HepG2 (cell line): ENCODE measurements around the gene ZNF548. TPM values are rescaled to one million over a fixed set of nuclear protein-coding genes. Genes with fewer than 3 reads are reported as not detected.

ENCODE experiments used
- ATAC-seq: fragments of 200-7000 bp; cut with Tn5 transposase; 3 replicates; pipeline ENCODE4 v1.9.1; 2020; ENCODE audit warnings: mild to moderate bottlenecking, moderate library complexity
- BruUV-seq: library from RNA; stranded (reverse); fragments of 400-500 nt; replicated peaks from 2 replicates; lab custom pipeline; 2021; lab: Mats Ljungman, UMichigan
- CTCF ChIA-PET: fragments of 300-600 bp; formaldehyde crosslinking; extraction: SDS; loops from one replicate; lab custom pipeline; 2021; ENCODE audit warnings: low total read pairs, inconsistent platforms, low intra/inter-chr PET ratio; lab: Yijun Ruan, JAX
- POLR2A ChIA-PET: fragments of 350-600 bp; sonication (Branson Sonifier 250); formaldehyde crosslinking; loops from one replicate; lab custom pipeline; 2020; ENCODE audit warnings: antibody characterized with exemption, inconsistent platforms; lab: Yijun Ruan, JAX
- DNase-seq: peaks from one replicate; pipeline ENCODE4 v3.0.0-alpha.2; 2015; ENCODE audit warnings: low spot score
- FAIRE-seq: peaks from 3 replicates; lab custom pipeline; 2011; peaks lifted over from hg19 to GRCh38; lab: Jason Lieb, UNC
- H2AFZ ChIP-seq: one replicate; pipeline ENCODE4 v1.6.1; 2011; ENCODE audit warnings: low read length, inconsistent platforms
- H3K27ac ChIP-seq: fragments of 300-600 bp; 3 replicates; pipeline ENCODE4 v1.8.0; 2011; ENCODE audit warnings: mixed run types, mild to moderate bottlenecking, mixed read lengths, low read length, inconsistent platforms; ENCODE audit not compliant: insufficient read depth; ENCODE audit errors: extremely low read length
- H3K27me3 ChIP-seq, 2 experiments: fragments of 200-600 bp in 1 of 2; 2 replicates in 1 of 2; 3 replicates in 1 of 2; pipeline versions ENCODE4 v1.6.0 to v1.8.0; 2011; ENCODE audit warnings: low read length in 2 of 2, mild to moderate bottlenecking in 2 of 2, moderate library complexity in 2 of 2, inconsistent platforms in 1 of 2; ENCODE audit not compliant: insufficient read depth in 2 of 2, control insufficient read depth in 1 of 2
- H3K36me3 ChIP-seq, 2 experiments: fragments of 200-600 bp in 1 of 2; replicated peaks in 1 of 2; 2 replicates in 1 of 2; 3 replicates in 1 of 2; pipeline versions ENCODE4 v1.5.1 to v1.8.0; 2011; ENCODE audit warnings: low read length in 2 of 2, inconsistent platforms in 1 of 2; ENCODE audit not compliant: insufficient read depth in 2 of 2, control insufficient read depth in 1 of 2
- H3K4me1 ChIP-seq: 2 replicates; pipeline ENCODE4 v1.5.1; 2012; ENCODE audit warnings: low read length, inconsistent platforms; ENCODE audit not compliant: insufficient read depth
- H3K4me2 ChIP-seq: 2 replicates; pipeline ENCODE4 v1.6.0; 2011; ENCODE audit warnings: low read depth, low read length, inconsistent platforms
- H3K4me3 ChIP-seq, 3 experiments: fragments of 200-600 bp in 1 of 3; sonication (generic), shearing (Covaris generic) in 1 of 3; replicated peaks in 1 of 3; 2 replicates each; pipeline ENCODE4 v1.5.1; 2011 to 2016; ENCODE audit warnings: low read length in 3 of 3, inconsistent platforms in 2 of 3, low read depth in 2 of 3, mild to moderate bottlenecking in 2 of 3, control low read depth in 1 of 3, mixed read lengths in 1 of 3; ENCODE audit not compliant: insufficient read depth in 1 of 3
- H3K79me2 ChIP-seq: one replicate; pipeline ENCODE4 v1.6.1; 2011; ENCODE audit warnings: low read length, inconsistent platforms; ENCODE audit not compliant: insufficient read depth
- H3K9ac ChIP-seq: 2 replicates; pipeline ENCODE4 v1.6.0; 2011; ENCODE audit warnings: mild to moderate bottlenecking, low read depth, low read length, inconsistent platforms; ENCODE audit not compliant: insufficient read depth
- H3K9me3 ChIP-seq: 2 replicates; pipeline ENCODE4 v1.5.1; 2012; ENCODE audit warnings: mild to moderate bottlenecking, low read length
- H4K20me1 ChIP-seq: 2 replicates; pipeline ENCODE4 v1.6.0; 2011; ENCODE audit warnings: inconsistent platforms, mild to moderate bottlenecking, low read length, moderate library complexity; ENCODE audit not compliant: insufficient read depth
- CHD4 ChIP-seq: fragments of 200-600 bp; sonication (generic); IDR thresholded peaks from 2 replicates; pipeline ENCODE4 v1.7.0; 2017; ENCODE audit warnings: mild to moderate bottlenecking, low read length, borderline replicate concordance
- DRAP1 ChIP-seq: IDR thresholded peaks from 2 replicates; pipeline ENCODE4 v1.6.1; 2016; ENCODE audit warnings: missing genetic modification reagents, missing compliant biosample characterization
- HMGXB4 ChIP-seq, 2 experiments: sonication (generic) in 1 of 2; formaldehyde crosslinking in 1 of 2; IDR thresholded peaks; 2 replicates each; pipeline versions ENCODE4 v1.4.0 to v1.6.1; 2018 to 2020; ENCODE audit warnings: missing genetic modification reagents in 2 of 2, borderline replicate concordance in 1 of 2, low read depth in 1 of 2, mild to moderate bottlenecking in 1 of 2, missing biosample characterization in 1 of 2
- HNRNPLL ChIP-seq: fragments of 200-400 bp; formaldehyde crosslinking; IDR thresholded peaks from 2 replicates; pipeline ENCODE4 v1.6.1; 2017; ENCODE audit warnings: mild to moderate bottlenecking, low read depth, low read length; ENCODE audit not compliant: poor library complexity, severe bottlenecking
- NR3C1 ChIP-seq: sonication (generic); formaldehyde crosslinking; IDR thresholded peaks from 2 replicates; pipeline ENCODE4 v1.4.0; 2020; ENCODE audit warnings: missing genetic modification reagents
- RAD21 ChIP-seq: fragments of 450-650 bp; formaldehyde crosslinking; IDR thresholded peaks from 2 replicates; pipeline ENCODE4 v1.5.0; 2020; ENCODE audit warnings: mild to moderate bottlenecking
- RBM39 ChIP-seq: fragments of 200-400 bp; formaldehyde crosslinking; IDR thresholded peaks from one replicate; pipeline ENCODE4 v1.6.1; 2018; ENCODE audit warnings: antibody characterized with exemption, mild to moderate bottlenecking, low read depth, low read length; ENCODE audit not compliant: poor library complexity, severe bottlenecking
- SNAI1 ChIP-seq: sonication (generic); formaldehyde crosslinking; IDR thresholded peaks from 2 replicates; pipeline ENCODE4 v1.5.0; 2020; ENCODE audit warnings: mild to moderate bottlenecking, missing genetic modification reagents, borderline replicate concordance
- ZBTB20 ChIP-seq: sonication (generic); formaldehyde crosslinking; IDR thresholded peaks from 2 replicates; pipeline ENCODE4 v1.8.1; 2023; ENCODE audit warnings: missing genetic modification reagents, low read depth, mild to moderate bottlenecking, borderline replicate concordance
- ZNF333 ChIP-seq: sonication (generic); formaldehyde crosslinking; IDR thresholded peaks from 2 replicates; pipeline ENCODE4 v1.4.0; 2020; ENCODE audit warnings: mild to moderate bottlenecking, missing genetic modification reagents, borderline replicate concordance
- ZNF432 ChIP-seq: sonication (generic); formaldehyde crosslinking; IDR thresholded peaks from 2 replicates; pipeline ENCODE4 v1.5.0; 2020; ENCODE audit warnings: missing genetic modification reagents, mild to moderate bottlenecking, borderline replicate concordance
- ZNF546 ChIP-seq: sonication (generic); formaldehyde crosslinking; conservative IDR thresholded peaks from 2 replicates; pipeline ENCODE4 v1.8.1; 2023; ENCODE audit warnings: mild to moderate bottlenecking, missing genetic modification reagents
- ZNF549 ChIP-seq: sonication (generic); formaldehyde crosslinking; IDR thresholded peaks from 2 replicates; pipeline ENCODE4 v1.5.0; 2020; ENCODE audit warnings: missing genetic modification reagents
- ZNF556 ChIP-seq: sonication (generic); formaldehyde crosslinking; IDR thresholded peaks from 2 replicates; pipeline ENCODE4 v1.4.0; 2020; ENCODE audit warnings: mild to moderate bottlenecking, missing genetic modification reagents, borderline replicate concordance
- ZNF580 ChIP-seq: IDR thresholded peaks from 2 replicates; pipeline ENCODE4 v1.6.1; 2016; ENCODE audit warnings: low read depth, borderline replicate concordance
- ZNF780A ChIP-seq: sonication (generic); formaldehyde crosslinking; IDR thresholded peaks from 2 replicates; pipeline ENCODE4 v1.8.0; 2022; ENCODE audit warnings: mild to moderate bottlenecking, missing genetic modification reagents, moderate library complexity
- WGBS: methylation state at CpG from one replicate; pipeline ENCODE4 v1.1.6; 2017; ENCODE audit warnings: low lambda C conversion rate; 5-methylcytosine and 5-hydroxymethylcytosine counted together
- in situ Hi-C: cut with HindIII; loops from 2 replicates; pipeline ENCODE4 v1.10.0; 2017; ENCODE audit warnings: low pct_unique_long_range_greater_than_20kb; ENCODE audit not compliant: extremely low pct_ligation_motif_present
- intact Hi-C: fragments of 100-400 bp; cut with micrococcal nuclease; formaldehyde crosslinking; loops from one replicate; pipeline ENCODE4 v1.10.0; 2022; ENCODE audit not compliant: unreplicated experiment
- polyA plus RNA-seq, 8 experiments: library from polyadenylated mRNA; depleted of rRNA in 3 of 8; stranded (reverse) in 7 of 8; unstranded in 1 of 8; fragments of >200 nt; fragmentation: Illumina TruSeq in 4 of 8; extraction: Trizol in 4 of 8; gene quantifications; 2 replicates each; pipeline versions ENCODE4 v1.2.1 to v1.2.3, GENCODE V29; 2011 to 2016; ENCODE audit warnings: low read depth in 4 of 8, missing spikeins in 1 of 8, mixed read lengths in 1 of 8; ENCODE audit not compliant: insufficient read depth in 1 of 8
- total RNA-seq, 5 experiments: library from RNA; depleted of rRNA; stranded (reverse); fragments of >200 nt; fragmentation: Illumina TruSeq; extraction: Trizol; gene quantifications; 2 replicates each; pipeline ENCODE4 v1.2.3, GENCODE V29; 2016; ENCODE audit warnings: low read depth in 1 of 5
- TF ChIP-seq, protein P1 (sequence below): sonication (generic); formaldehyde crosslinking; IDR thresholded peaks from 2 replicates; pipeline ENCODE4 v1.4.0; 2020; ENCODE audit warnings: missing genetic modification reagents

The ZNF548 gene
- total and polyA plus RNA-seq, 2 of the 13 experiments (the other 11 are each of a cell fraction or from before 2014, with no cell fraction given) = 19.6 to 24.9 TPM

GRCh38 chr19:57351867-57352266, 37.8 kb upstream of the ZNF548 start:
- peak; percentile 25 for ATAC-seq
- BruUV-seq = no TSS peak
- 36% methylated on average over 7 of the region's 7 CpGs for WGBS
- Histone ChIP-seq H3K27me3 (no peaks in the 10 kb centered on the region; a peak in 1 of 5 replicates), H3K4me3 (peak overlapping the region; percentile 79 to 100 (median 98)), H3K27ac (no peak overlapping the region), H3K79me2 (peaks cover 27% of the 10 kb centered on the region), H3K4me2 (peak overlapping the region; percentile 91), H4K20me1 (no peaks in the 10 kb centered on the region), H3K9me3 (no peaks in the 10 kb centered on the region), H2AFZ (no peak overlapping the region), H3K4me1 (peaks cover 29% of the 10 kb centered on the region), H3K9ac (peak overlapping the region; percentile 94), H3K36me3 (peaks cover 5 to 39% of the 10 kb centered on the region in 2 experiments)
- POLR2A ChIA-PET = interaction anchor here (1.4 kb wide), 1 partner anchor 11 kb away, joined by 11 read pairs; the partner anchor contains the start of genes TRAPPC2B and ZNF547
- in situ Hi-C loops = no loop called here
- CTCF ChIA-PET = no interaction called here
- no peak for DNase-seq
- no peak for FAIRE-seq
- intact Hi-C loops = no loop called here
- TF ChIP-seq ZNF580 (CRISPR knock-in tag) (no peak), RAD21 (CRISPR knock-in tag) (no peak), ZNF780A (CRISPR knock-in tag) (no peak), RBM39 (peak; percentile 3), HMGXB4 (CRISPR knock-in tag; IDR thresholded peaks at IDR 0.05; ENCODE audit: borderline replicate concordance in 1 of 2, low read depth in 1 of 2) (no peak), SNAI1 (CRISPR knock-in tag) (no peak), DRAP1 (no peak), HNRNPLL (no peak), ZNF432 (CRISPR knock-in tag) (no peak), CHD4 (no peak), ZBTB20 (CRISPR knock-in tag) (no peak), ZNF546 (CRISPR knock-in tag) (0 out of 2 replicates have a peak, but pooled peaks have one; percentile 16), NR3C1 (CRISPR knock-in tag) (no peak), ZNF556 (CRISPR knock-in tag) (no peak), ZNF549 (CRISPR knock-in tag) (no peak), ZNF333 (CRISPR knock-in tag) (no peak)
- TF ChIP-seq, protein P1, sequence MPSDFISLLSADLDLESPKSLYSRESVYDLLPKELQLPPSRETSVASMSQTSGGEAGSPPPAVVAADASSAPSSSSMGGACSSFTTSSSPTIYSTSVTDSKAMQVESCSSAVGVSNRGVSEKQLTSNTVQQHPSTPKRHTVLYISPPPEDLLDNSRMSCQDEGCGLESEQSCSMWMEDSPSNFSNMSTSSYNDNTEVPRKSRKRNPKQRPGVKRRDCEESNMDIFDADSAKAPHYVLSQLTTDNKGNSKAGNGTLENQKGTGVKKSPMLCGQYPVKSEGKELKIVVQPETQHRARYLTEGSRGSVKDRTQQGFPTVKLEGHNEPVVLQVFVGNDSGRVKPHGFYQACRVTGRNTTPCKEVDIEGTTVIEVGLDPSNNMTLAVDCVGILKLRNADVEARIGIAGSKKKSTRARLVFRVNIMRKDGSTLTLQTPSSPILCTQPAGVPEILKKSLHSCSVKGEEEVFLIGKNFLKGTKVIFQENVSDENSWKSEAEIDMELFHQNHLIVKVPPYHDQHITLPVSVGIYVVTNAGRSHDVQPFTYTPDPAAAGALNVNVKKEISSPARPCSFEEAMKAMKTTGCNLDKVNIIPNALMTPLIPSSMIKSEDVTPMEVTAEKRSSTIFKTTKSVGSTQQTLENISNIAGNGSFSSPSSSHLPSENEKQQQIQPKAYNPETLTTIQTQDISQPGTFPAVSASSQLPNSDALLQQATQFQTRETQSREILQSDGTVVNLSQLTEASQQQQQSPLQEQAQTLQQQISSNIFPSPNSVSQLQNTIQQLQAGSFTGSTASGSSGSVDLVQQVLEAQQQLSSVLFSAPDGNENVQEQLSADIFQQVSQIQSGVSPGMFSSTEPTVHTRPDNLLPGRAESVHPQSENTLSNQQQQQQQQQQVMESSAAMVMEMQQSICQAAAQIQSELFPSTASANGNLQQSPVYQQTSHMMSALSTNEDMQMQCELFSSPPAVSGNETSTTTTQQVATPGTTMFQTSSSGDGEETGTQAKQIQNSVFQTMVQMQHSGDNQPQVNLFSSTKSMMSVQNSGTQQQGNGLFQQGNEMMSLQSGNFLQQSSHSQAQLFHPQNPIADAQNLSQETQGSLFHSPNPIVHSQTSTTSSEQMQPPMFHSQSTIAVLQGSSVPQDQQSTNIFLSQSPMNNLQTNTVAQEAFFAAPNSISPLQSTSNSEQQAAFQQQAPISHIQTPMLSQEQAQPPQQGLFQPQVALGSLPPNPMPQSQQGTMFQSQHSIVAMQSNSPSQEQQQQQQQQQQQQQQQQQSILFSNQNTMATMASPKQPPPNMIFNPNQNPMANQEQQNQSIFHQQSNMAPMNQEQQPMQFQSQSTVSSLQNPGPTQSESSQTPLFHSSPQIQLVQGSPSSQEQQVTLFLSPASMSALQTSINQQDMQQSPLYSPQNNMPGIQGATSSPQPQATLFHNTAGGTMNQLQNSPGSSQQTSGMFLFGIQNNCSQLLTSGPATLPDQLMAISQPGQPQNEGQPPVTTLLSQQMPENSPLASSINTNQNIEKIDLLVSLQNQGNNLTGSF (CRISPR knock-in tag) = no peak
